Measurements from ENCODE around the gene PANK1. TPM values are rescaled to one million over a fixed set of nuclear protein-coding genes. Genes with fewer than 3 reads are reported as not detected.

PANK1 gene
- 1 to 10 TPM; 2.0 to 5.0 (median 3.6) TPM for total RNA-seq

DNA sequence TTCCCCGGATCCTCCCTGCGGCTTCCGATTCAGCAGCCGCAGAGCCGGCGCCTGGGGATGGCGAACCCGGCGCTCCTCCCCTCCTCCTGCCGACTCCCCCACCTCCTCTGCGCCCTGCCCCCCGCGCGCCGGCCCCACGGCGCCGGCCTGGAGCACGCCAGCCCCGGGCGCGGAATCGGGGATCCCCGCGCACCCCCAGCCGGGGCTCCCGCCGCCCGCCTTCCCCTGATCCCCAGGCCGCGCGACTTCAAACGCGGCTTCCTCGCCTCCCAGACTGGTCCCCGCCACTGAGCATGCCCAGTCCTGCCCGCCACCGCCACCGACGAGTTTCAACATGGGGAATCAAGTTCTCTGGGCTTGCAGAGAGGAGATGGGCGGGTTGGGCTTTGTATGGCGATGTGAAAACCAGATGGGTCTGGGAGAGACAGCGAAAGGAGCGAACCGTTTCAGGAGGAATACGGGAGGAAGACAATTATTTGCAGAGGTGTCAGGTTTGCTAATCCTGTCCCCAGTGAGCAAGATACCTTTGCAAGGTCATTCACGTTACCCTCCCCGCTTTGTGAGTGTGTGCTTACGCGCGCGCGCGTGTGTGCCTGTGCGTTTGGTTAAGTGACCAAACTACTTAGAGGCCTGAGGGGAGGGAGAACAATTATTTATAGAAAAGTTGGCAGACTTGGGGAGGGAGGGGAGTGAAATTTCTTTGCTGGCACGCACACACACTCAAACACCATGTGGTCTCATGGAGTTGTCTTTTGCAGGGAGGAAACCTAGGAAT lies at the start of gene PANK1:
Gene PANK1, minus strand, starts transcription at position 276 of the 775 bp plus-strand sequence. CDS start 351 bp downstream, outside the sequence.
- H3K4me3 ChIP-seq, result peak within 1 kb of the TSS; percentile 68 to 92 (median 73)
- H3K9me3 ChIP-seq, result no peaks in the 10 kb centered on the region
- peaks cover 12 to 25% (median 17%) of the 10 kb centered on the region in 4 donors for H3K4me1 ChIP-seq
- H3K27ac ChIP-seq (replicated peaks in 1 of 4), result peak within 1 kb of the TSS; percentile 88 to 93 (median 91)
- DNase-seq (ENCODE audit: extremely low spot score), result no peak
- H3K27me3 ChIP-seq, result no peaks in the 10 kb centered on the region
- intact Hi-C loops (cut with DNase I), result no loop called here
- TF ChIP-seq, protein P1, sequence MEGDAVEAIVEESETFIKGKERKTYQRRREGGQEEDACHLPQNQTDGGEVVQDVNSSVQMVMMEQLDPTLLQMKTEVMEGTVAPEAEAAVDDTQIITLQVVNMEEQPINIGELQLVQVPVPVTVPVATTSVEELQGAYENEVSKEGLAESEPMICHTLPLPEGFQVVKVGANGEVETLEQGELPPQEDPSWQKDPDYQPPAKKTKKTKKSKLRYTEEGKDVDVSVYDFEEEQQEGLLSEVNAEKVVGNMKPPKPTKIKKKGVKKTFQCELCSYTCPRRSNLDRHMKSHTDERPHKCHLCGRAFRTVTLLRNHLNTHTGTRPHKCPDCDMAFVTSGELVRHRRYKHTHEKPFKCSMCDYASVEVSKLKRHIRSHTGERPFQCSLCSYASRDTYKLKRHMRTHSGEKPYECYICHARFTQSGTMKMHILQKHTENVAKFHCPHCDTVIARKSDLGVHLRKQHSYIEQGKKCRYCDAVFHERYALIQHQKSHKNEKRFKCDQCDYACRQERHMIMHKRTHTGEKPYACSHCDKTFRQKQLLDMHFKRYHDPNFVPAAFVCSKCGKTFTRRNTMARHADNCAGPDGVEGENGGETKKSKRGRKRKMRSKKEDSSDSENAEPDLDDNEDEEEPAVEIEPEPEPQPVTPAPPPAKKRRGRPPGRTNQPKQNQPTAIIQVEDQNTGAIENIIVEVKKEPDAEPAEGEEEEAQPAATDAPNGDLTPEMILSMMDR (IDR thresholded peaks at IDR 0.05), result no peak
- TF ChIP-seq EP300 (IDR thresholded peaks at IDR 0.05), result no peak
- peak; percentile 50 to 71 for TF ChIP-seq POLR2AphosphoS5 (IDR thresholded peaks at IDR 0.05)
- no peak for TF ChIP-seq POLR2A (IDR thresholded peaks at IDR 0.05; ENCODE audit: low read depth)
- WGBS, result under 1% methylated on average over 21 of the region's 56 CpGs
- no peaks in the 10 kb centered on the region for H3K36me3 ChIP-seq

DNA sequence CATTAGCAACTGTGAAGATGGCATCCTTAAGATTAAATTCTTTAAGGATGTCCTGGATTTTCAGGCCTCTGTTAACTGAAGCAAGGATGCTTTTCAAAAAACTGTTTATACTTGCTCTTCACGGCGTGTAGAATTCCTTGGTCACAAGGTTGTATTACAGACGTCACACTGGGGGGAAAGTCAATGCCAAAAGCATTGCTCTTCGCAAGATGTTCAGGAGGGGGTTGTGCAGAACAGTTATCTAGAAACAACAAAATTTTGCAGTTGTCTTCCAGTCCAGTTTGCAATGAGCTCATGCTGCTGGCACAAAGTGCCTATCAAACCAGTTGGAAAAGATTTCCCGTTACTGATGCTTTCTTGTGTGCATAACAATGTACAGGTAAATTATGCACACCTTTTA lies 48.1 kb upstream of the PANK1 start:
- intact Hi-C loops (cut with DNase I), result no loop called here
- TF ChIP-seq POLR2A (IDR thresholded peaks at IDR 0.05; ENCODE audit: low read depth) (no peak), POLR2AphosphoS5 (IDR thresholded peaks at IDR 0.05) (no peak), EP300 (IDR thresholded peaks at IDR 0.05) (no peak)
- TF ChIP-seq, protein P1 (IDR thresholded peaks at IDR 0.05), result no peak
- H3K36me3 ChIP-seq, result no peaks in the 10 kb centered on the region
- H3K9me3 ChIP-seq, result no peaks in the 10 kb centered on the region
- H3K4me3 ChIP-seq, result no peak overlapping the region
- H3K27ac ChIP-seq (replicated peaks in 1 of 4), result no peak overlapping the region
- no peaks in the 10 kb centered on the region for H3K4me1 ChIP-seq
- H3K27me3 ChIP-seq, result no peaks in the 10 kb centered on the region
- DNase-seq (ENCODE audit: extremely low spot score), result no peak
- WGBS, result 87% methylated on average over 5 of the region's 5 CpGs

DNA sequence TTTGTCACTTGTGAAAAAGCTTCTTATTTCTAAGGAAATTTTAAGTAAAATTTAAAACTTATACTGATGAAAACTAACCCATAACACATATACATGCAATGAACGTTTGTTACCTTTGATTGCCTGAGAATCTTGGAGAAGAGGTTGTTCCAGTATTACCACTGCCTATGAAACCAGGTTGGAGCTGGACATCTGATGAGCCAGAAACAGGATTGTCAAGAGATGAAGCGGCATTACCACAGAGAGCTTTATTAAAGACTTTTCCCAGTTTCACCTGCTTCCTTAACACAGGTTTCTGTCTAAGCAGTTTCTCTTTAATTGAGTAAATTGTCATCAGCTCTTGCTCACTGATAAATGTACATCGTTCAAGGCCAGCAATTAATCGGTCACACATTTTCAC lies 47.4 kb upstream of the PANK1 start:
- DNase-seq (ENCODE audit: extremely low spot score), result no peak
- Histone ChIP-seq H3K27me3 (no peaks in the 10 kb centered on the region), H3K4me1 (no peaks in the 10 kb centered on the region), H3K9me3 (no peaks in the 10 kb centered on the region), H3K4me3 (no peak overlapping the region), H3K36me3 (no peaks in the 10 kb centered on the region), H3K27ac (replicated peaks in 1 of 4) (no peak overlapping the region)
- TF ChIP-seq POLR2AphosphoS5 (IDR thresholded peaks at IDR 0.05) (no peak), POLR2A (IDR thresholded peaks at IDR 0.05; ENCODE audit: low read depth) (no peak), EP300 (IDR thresholded peaks at IDR 0.05) (no peak)
- TF ChIP-seq, protein P1 (IDR thresholded peaks at IDR 0.05), result no peak
- intact Hi-C loops (cut with DNase I), result no loop called here
- WGBS, result 73% methylated on average over 4 of the region's 4 CpGs

DNA sequence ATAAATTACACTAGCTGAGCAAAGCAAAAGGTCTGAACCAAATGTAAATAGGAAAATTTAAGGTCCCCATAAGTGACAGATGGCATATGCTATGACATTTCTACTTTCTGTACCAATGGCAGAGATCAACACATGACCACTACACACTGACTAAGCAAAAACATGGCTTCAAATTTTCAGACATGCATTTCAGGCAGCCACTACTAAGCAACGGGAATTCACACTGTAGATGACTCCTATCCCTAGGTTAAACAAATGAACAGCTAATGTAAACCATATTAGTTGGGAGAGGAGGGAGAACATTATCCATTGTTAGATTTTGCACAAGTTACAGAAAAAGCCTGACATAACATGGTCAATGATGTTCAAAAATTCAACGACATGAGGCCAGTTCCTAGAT lies 45.0 kb upstream of the PANK1 start:
- intact Hi-C loops (cut with DNase I), result no loop called here
- no peaks in the 10 kb centered on the region for H3K27me3 ChIP-seq
- no peaks in the 10 kb centered on the region for H3K9me3 ChIP-seq
- WGBS, result 47% methylated on average over 2 of the region's 2 CpGs
- no peak for TF ChIP-seq POLR2A (IDR thresholded peaks at IDR 0.05; ENCODE audit: low read depth)
- TF ChIP-seq, protein P1 (IDR thresholded peaks at IDR 0.05), result no peak
- TF ChIP-seq POLR2AphosphoS5 (IDR thresholded peaks at IDR 0.05), result no peak
- TF ChIP-seq EP300 (IDR thresholded peaks at IDR 0.05), result no peak
- no peak overlapping the region for H3K27ac ChIP-seq (replicated peaks in 1 of 4)
- no peak for DNase-seq (ENCODE audit: extremely low spot score)
- no peaks in the 10 kb centered on the region for H3K36me3 ChIP-seq
- no peak overlapping the region for H3K4me3 ChIP-seq
- H3K4me1 ChIP-seq, result no peaks in the 10 kb centered on the region

All from esophagus muscularis mucosa (tissue), 4 donors.